HTERT RPE-1 (cell line): ENCODE measurements around the gene UBE2E3.
"Not testable (repeated sequence)": the region's sequence is repeated elsewhere in the genome, so short reads cannot be mapped to it uniquely, and the experiment has no call there.

ENCODE experiments used
- in situ Hi-C: fragments of 300-500 bp; cut with MboI; formaldehyde crosslinking; loops from 4 replicates; pipeline ENCODE4 v1.14.3; 2020; ENCODE audit warnings: low sequenced_read_pairs

The UBE2E3 gene

DNA sequence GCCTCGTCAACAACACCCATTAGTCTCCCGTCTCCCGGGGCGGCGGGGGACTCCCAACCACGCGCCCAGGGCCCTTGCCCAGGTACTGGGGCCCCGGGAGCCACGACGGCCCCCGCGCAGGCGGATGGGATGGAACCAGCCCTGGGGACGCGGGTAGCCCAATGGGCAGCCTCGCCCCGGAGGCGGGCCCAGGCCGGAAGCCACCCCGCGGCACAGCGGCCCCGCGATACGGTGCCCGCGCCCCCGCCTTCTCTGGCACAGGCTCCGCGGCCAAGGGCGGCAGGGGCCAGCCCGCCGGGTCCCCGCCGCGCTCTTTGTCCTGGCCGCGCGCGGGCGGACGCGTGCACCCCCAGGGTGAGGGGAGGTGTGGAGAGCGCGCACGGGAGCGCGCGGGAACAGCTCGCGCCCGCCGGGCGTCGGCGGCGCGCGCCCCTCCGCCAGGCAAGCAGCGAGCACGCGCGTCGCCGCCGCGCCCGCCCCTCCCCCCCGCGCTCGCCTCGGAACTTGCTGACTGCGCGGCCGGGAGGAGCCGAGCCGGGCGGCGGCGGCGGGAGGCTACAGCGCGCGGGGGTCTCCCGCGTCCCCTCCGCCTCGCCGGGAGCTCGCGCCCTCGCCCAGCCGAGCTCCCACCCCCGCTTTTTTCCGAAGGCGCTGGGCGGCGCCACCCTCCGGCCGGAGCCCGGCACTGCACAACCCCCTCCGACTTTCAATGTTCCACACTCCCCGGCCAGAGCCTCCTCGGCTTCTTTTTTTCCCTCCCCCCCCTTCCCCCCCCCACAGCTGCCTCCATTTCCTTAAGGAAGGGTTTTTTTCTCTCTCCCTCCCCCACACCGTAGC is at the start of gene UBE2E3:
UBE2E3 (plus strand) TSS at position 500 of the 837 bp plus-strand sequence. CDS start 1,438 bp downstream, outside the sequence.
- in situ Hi-C loops = no loop called here

DNA sequence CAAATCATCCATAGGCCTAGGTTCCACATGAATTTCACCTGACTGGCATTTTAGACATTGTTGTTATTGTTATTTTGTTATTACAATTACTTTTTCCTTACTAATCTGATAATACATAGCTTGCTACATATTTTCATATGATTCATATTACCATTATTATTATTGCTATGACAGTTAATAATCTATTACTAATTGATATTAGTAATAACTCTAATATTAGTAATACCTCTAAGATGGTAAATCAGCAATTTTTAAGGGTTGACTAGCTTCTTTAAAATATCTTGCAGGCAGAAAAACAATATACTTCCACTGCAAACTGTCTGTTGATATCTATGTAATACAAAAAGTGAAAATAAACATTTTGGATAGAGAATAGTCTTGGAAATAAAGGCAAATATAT is 48.6 kb upstream of the UBE2E3 start:
- in situ Hi-C loops = no loop called here

DNA sequence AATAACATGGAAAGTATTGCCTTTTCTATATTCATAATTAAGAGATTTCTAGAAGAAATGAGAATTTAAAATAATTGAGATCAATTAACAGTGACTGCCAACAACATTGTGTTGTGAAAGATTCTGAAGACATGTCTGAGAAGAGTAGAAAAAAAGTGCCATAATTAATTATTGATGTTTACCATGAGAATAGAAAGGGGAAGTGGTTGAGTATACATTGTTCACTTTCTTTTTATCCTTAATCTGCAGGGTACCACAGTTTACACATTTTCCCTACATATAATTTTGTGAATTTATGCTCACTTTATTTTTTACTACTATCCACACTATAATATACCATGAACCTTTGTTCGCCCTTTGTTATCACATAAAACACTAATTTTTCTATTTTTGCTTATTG is 47.1 kb upstream of the UBE2E3 start:
- in situ Hi-C loops = no loop called here

- in situ Hi-C loops = no loop called here
Observed at GRCh38 chr2:180934911-180935310, 45.5 kb upstream of the UBE2E3 start.

GRCh38 chr2:180937480-180937879 is 42.9 kb upstream of the UBE2E3 start:
- in situ Hi-C loops = not testable (repeated sequence)

GRCh38 chr2:180938451-180938850 is 42.0 kb upstream of the UBE2E3 start:
- in situ Hi-C loops = no loop called here

GRCh38 chr2:180943275-180943674 is 37.1 kb upstream of the UBE2E3 start:
- in situ Hi-C loops = no loop called here

DNA sequence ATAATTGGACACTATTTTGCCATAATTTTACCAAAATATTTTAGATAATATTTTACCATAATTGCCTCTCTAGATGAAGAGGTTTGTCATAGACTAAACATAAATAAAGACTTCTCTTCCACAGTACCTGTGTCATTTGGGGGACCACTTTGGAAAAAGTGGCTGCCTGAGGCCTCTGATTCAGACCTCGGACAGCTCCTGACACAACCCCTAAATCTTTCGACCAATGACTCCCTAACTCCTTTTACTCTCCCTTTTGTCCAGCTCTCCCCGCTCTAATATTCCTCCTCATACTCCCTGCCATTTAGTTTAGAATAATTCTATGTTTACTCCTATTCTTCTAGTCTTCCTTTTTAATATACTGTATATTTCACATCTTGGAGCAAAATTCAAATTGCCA is 36.0 kb upstream of the UBE2E3 start:
- in situ Hi-C loops = no loop called here

- in situ Hi-C loops = no loop called here
Observed at GRCh38 chr2:180947208-180947689, 33.2 kb upstream of the UBE2E3 start.

DNA sequence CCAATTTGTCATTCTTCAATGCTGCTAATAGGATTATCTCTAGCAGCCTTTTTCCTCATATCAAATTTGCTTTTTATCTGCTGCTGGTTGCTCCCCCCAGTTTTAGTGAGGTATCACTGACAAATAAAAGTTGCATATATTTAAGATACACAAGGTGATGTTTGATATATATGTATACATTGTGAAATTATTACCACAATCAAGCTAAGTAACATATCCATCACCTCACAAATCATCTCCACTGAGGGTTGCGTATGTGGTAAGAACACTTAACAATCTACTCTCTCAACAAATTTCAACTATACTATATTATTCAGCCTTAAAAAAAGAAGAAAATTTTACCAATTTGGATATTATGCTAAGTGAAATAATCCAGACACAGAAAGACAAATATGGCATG is 30.5 kb upstream of the UBE2E3 start:
- in situ Hi-C loops = no loop called here

DNA sequence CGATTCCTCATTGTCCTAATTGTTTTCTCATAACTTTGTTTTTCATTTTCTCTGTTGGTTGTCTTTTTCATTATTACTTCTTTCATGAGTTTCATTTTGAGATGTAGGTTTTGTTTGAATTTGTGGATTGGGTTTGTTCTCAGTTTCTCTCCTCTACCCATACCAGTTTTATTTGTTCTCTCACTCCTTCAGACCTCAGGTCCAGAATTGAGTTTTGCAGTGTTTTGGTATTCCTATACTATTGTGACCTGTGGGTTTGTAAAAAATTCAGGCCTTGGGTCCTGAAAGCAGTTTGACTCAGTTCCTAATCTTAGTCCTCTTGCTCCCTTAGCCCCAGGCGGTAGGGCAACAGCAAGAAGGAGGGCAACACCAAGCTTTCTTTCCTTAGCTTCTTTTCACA is 28.3 kb upstream of the UBE2E3 start:
- in situ Hi-C loops = no loop called here

GRCh38 chr2:180952731-180953336 is 27.6 kb upstream of the UBE2E3 start:
- in situ Hi-C loops = no loop called here

GRCh38 chr2:180953550-180953949 is 26.9 kb upstream of the UBE2E3 start:
- in situ Hi-C loops = no loop called here

DNA sequence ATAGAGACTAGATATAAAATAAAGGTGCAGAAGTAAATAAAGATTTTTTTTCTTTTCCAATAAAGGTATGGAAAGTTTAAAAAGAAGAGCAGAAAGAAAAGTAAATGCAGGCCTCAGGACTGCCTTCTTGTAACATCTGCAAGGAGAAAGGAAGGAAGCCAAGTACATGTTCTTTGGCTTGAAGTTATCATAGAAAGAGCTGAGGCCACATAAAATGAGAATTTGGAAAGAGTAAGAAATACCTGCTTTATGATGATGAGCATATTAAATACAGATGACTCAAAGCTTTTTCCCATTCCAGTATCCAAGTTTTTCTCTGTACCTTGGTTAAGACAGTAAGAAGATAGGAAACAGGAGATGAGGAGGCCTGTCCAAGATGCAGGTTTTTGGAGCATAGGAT is 25.3 kb upstream of the UBE2E3 start:
- in situ Hi-C loops = no loop called here

- in situ Hi-C loops = no loop called here
Observed at GRCh38 chr2:180959787-180960186, 20.6 kb upstream of the UBE2E3 start.

GRCh38 chr2:180960982-180961381 is 19.4 kb upstream of the UBE2E3 start:
- in situ Hi-C loops = no loop called here

DNA sequence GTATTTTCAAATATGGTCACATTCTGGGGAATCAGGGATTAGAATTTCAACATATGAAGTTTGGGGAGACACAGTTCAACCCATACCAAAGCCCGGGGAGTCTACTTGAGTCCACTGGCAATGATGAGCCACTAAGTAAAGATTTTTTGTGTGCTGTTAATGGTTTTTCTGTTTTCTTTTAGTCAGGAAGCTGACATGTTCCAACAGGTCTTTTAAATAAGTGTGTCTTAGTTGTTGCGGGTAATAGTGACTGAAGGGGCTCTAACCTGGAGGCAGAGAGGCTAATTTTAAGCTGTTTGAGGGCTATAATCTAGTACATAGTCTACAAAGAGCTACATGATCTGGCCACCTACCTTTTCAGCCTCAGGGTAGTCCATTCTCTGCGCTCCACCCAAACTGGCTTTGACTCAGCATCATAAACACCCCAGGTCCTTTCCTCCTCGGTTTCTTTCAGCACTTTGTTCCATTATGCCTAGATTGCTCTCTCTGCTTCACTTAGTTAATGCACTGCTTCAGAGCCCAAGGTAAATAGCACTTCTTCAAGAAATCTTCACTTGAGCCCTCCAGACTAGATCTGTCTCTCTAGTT is 17.6 kb upstream of the UBE2E3 start:
- in situ Hi-C loops = no loop called here

GRCh38 chr2:180966378-180966777 is 14.0 kb upstream of the UBE2E3 start:
- in situ Hi-C loops = no loop called here

DNA sequence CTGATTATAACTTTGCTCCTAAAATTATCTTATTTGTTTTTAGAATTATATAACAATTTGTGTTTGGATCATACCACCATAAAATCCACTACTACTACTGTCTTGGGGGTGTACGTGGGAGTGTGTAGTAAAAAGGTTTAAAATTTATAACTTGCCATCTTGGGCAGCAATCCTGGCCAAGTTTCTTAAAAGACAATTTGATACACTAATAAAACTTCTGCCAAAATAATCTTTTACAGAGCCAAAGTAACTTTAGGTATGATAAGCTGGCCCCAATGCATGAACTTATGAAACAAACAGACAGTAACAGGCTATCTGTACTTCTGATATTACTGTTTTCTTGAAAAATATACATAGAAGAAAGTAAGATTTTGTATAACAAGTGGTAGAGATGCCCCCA is 11.3 kb upstream of the UBE2E3 start:
- in situ Hi-C loops = no loop called here

GRCh38 chr2:180970016-180970415 is 10.4 kb upstream of the UBE2E3 start:
- in situ Hi-C loops = no loop called here

DNA sequence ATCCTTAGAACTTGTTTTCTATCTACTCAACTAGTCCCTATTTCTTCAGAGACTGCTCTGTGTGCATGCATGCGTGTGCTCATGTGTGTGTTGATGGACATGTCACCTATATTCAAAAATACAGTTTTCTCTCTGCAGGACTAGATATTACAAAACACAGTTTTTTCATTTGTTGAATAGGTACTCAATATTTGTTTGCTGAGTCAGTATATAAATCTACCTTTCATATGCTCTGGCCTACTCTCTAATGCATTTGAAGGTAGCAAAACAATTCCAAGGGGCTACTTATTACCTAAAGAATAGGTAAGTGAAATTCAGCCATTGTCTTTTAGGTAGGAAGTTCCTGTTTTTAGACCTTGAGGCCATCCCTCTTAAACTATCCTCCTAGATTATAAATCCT is 8.6 kb upstream of the UBE2E3 start:
- in situ Hi-C loops = no loop called here

DNA sequence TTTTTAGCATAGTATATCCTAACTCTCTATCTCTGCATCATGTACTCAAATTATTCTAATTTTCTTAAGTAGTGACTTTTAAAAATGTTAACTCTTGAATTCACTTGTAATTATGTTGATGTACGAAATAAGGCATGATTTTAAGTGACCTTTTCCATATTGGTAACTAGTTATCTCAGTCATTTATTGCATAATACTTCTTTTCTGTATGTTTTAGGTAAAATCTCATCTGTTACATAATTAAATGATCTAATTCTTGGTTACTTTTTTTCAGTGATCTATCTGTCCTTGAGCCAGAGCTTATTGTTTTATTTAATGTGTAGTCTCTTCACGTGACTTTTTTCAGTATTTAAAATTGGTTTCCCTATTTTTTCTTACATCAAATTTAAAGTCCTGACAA is 4.8 kb upstream of the UBE2E3 start:
- in situ Hi-C loops = no loop called here
